Measurements from ENCODE around the gene INPP5F. TPM values are rescaled to one million over a fixed set of nuclear protein-coding genes. Genes with fewer than 3 reads are reported as not detected.

Gene INPP5F
- total and polyA plus RNA-seq, 9 of the 15 experiments (the other 6 are each of a cell fraction or from before 2014, with no cell fraction given) = 1.6 to 7.3 (median 6.0) TPM

- H3K9me3 ChIP-seq (replicated peaks; ENCODE audit: control insufficient read depth, insufficient read depth, low read depth, low read length) = no peaks in the 10 kb centered on the region
- peaks cover 46% of the 10 kb centered on the region for H3K36me3 ChIP-seq (ENCODE audit: control insufficient read depth, insufficient read depth, low read length)
- no peaks in the 10 kb centered on the region for H4K20me1 ChIP-seq (replicated peaks; ENCODE audit: control insufficient read depth, insufficient read depth, low read length)
- 94% methylated on average over 1 of the region's 1 CpG for WGBS (ENCODE audit: insufficient coverage, low coverage, missing lambda C conversion rate)
- H3K79me2 ChIP-seq (ENCODE audit: control insufficient read depth, insufficient read depth, low read length) = peaks cover 49% of the 10 kb centered on the region
- H3K9ac ChIP-seq (ENCODE audit: insufficient read depth in 1 of 2, low read depth in 2 of 2, low read length in 2 of 2) = no peak overlapping the region
- H3K4me1 ChIP-seq (replicated peaks in 1 of 2; ENCODE audit: control insufficient read depth in 2 of 2, insufficient read depth in 2 of 2, low read length in 2 of 2) = no peaks in the 10 kb centered on the region
- in situ Hi-C loops (cut with MboI) = loop anchor here (5.0 kb wide), 1 partner anchor 171 kb away; no protein-coding TSS in a partner anchor
- TF ChIP-seq RFX1 (IDR thresholded peaks at IDR 0.05) (no peak), ZNF398 (CRISPR knock-in tag; IDR thresholded peaks at IDR 0.05) (no peak), TEAD1 (CRISPR knock-in tag; IDR thresholded peaks at IDR 0.05) (no peak), NFRKB (IDR thresholded peaks at IDR 0.05; ENCODE audit: low read depth) (no peak), TCFL5 (CRISPR knock-in tag; conservative IDR thresholded peaks at IDR 0.05) (no peak), NR2F6 (CRISPR knock-in tag; IDR thresholded peaks at IDR 0.05) (no peak), NEUROD1 (IDR thresholded peaks at IDR 0.05; ENCODE audit: borderline replicate concordance, low read depth, low read length, partially characterized antibody) (no peak), CCAR2 (IDR thresholded peaks at IDR 0.05; ENCODE audit: low read depth, low read length) (no peak), CCNT2 (IDR thresholded peaks at IDR 0.05; ENCODE audit: borderline replicate concordance, extremely low read depth, insufficient read length, low read depth, low read length) (no peak), CC2D1A (IDR thresholded peaks at IDR 0.05) (no peak), KDM1A (IDR thresholded peaks at IDR 0.05) (no peak), STAT6 (CRISPR knock-in tag; IDR thresholded peaks at IDR 0.05) (no peak), CBFA2T2 (conservative IDR thresholded peaks at IDR 0.05) (no peak), SIRT6 (IDR thresholded peaks at IDR 0.05; ENCODE audit: low read depth, low read length) (no peak), MYC (IDR thresholded peaks at IDR 0.05; ENCODE audit: low read depth, low read length) (no peak), MYC (CRISPR knock-in tag; IDR thresholded peaks at IDR 0.05; ENCODE audit: borderline replicate concordance, low read depth) (no peak), LARP7 (IDR thresholded peaks at IDR 0.05) (no peak)
- intact Hi-C loops (cut with micrococcal nuclease) = loop anchor here (2.0 kb wide), 1 partner anchor 107 kb away; no protein-coding TSS in a partner anchor
- no peaks in the 10 kb centered on the region for H3K9me1 ChIP-seq (ENCODE audit: control insufficient read depth, insufficient read depth, low read length)
- no TSS peak for BruUV-seq (replicated peaks)
- ATAC-seq (no peak), DNase-seq (ENCODE audit: extremely low read depth in 1 of 4, low spot score in 3 of 4) (no peak), FAIRE-seq (no peak)
- H2AFZ ChIP-seq (ENCODE audit: low read depth, low read length) = no peak overlapping the region
- H3K27me3 ChIP-seq (ENCODE audit: control insufficient read depth in 2 of 2, insufficient read depth in 2 of 2, low read length in 2 of 2) = no peaks in the 10 kb centered on the region
- H3K4me2 ChIP-seq (ENCODE audit: insufficient read depth, low read length) = no peak overlapping the region
- ChIA-PET CTCF (ENCODE audit: low intra/inter-chr PET ratio) (interaction anchor here (0.6 to 2.2 kb wide), 2 partner anchors 107 kb away, joined by 3 to 12 read pairs; no protein-coding TSS in a partner anchor), POLR2A (no interaction called here)
- no peak overlapping the region for H3K27ac ChIP-seq (ENCODE audit: extremely low read depth, low read depth, low read length)
- no peak overlapping the region for H3K4me3 ChIP-seq
Measured at GRCh38 chr10:119858063-119858462, 132.2 kb downstream of the INPP5F start.

Measured in K562 (cell line).